ENCODE data around the gene HHATL.
A peak's percentile ranks its signal among the peaks of the same experiment; 100 is the strongest.

HHATL gene

DNA sequence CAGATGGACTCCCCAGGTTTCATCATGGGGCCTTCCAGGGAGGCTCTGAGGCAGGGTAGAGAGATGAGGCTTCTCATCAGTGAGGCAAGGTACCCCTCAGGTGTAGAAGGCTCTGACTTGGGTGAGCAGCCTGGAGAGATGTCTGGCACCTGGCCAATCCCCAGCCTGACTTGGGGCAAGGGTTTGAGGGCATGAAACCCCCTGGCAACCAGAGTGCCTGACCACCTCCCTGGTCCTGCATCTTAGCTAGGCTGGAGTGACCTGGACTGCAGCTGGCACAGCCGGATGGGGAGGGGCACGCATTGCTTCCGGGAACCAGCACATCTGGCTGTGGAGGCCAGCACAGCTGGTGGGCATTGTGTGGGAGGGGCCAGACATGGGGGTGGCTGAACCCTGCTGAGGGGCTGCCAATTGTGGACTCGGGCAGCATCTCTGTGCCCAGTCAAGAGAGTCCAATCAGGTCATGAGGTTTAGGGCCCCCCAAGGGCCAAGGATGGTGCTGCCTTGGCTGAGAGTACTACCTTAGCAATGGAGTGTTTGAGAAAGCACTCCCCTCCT is 47.2 kb downstream of the HHATL start:
- Histone ChIP-seq H3K4me3 (replicated peaks; ENCODE audit: low read depth, low read length) (peak overlapping the region; percentile 58; the same call in 1 of the 2 replicates), H3K36me3 (ENCODE audit: control insufficient read depth, insufficient read depth, low read length) (no peaks in the 10 kb centered on the region), H3K27me3 (replicated peaks; ENCODE audit: control insufficient read depth, insufficient read depth, low read length) (no peaks in the 10 kb centered on the region)
- TF ChIP-seq CTCF (IDR thresholded peaks at IDR 0.05; ENCODE audit: insufficient read depth, low read length, poor library complexity, severe bottlenecking): no peak
- no peak for DNase-seq (ENCODE audit: extremely low read depth, insufficient read length)

GRCh38 chr3:42654331-42655201 is 48.0 kb downstream of the HHATL start:
- DNase-seq (ENCODE audit: extremely low read depth, insufficient read length): no peak
- no peak for TF ChIP-seq CTCF (IDR thresholded peaks at IDR 0.05; ENCODE audit: insufficient read depth, low read length, poor library complexity, severe bottlenecking)
- no peaks in the 10 kb centered on the region; the same call in 1 of the 2 replicates for H3K36me3 ChIP-seq (ENCODE audit: control insufficient read depth, insufficient read depth, low read length)
- H3K4me3 ChIP-seq (replicated peaks; ENCODE audit: low read depth, low read length): peak overlapping the region; percentile 61
- no peaks in the 10 kb centered on the region for H3K27me3 ChIP-seq (replicated peaks; ENCODE audit: control insufficient read depth, insufficient read depth, low read length)

- H3K36me3 ChIP-seq (ENCODE audit: control insufficient read depth, insufficient read depth, low read length): no peaks in the 10 kb centered on the region; the same call in 1 of the 2 replicates
- peak within 1 kb of the TSS; percentile 61 for H3K4me3 ChIP-seq (replicated peaks; ENCODE audit: low read depth, low read length)
- H3K27me3 ChIP-seq (replicated peaks; ENCODE audit: control insufficient read depth, insufficient read depth, low read length): no peaks in the 10 kb centered on the region
- DNase-seq (ENCODE audit: extremely low read depth, insufficient read length): no peak
- no peak for TF ChIP-seq CTCF (IDR thresholded peaks at IDR 0.05; ENCODE audit: insufficient read depth, low read length, poor library complexity, severe bottlenecking)
Observed at GRCh38 chr3:42653560-42654330, 48.9 kb downstream of the HHATL start, which contains the start of gene ZBTB47. Gene ZBTB47 (plus strand): TSS chr3:42653697. CDS start chr3:42658356, 4,659 bp downstream.

DNA sequence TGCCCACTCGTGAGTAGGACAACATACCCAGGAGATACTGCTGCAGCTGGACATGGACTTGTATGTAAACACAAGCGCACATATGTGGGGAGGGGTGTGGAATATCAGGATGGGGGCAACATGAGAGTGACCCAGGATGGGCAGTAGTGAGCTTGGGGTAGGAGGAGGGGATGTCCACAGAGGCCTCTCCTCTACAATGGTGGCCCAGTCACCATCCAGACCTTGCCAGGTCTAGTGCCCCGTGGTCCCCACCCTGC is 49.4 kb downstream of the HHATL start:
- no peaks in the 10 kb centered on the region; the same call in 1 of the 2 replicates for H3K36me3 ChIP-seq (ENCODE audit: control insufficient read depth, insufficient read depth, low read length)
- no peak for TF ChIP-seq CTCF (IDR thresholded peaks at IDR 0.05; ENCODE audit: insufficient read depth, low read length, poor library complexity, severe bottlenecking)
- H3K27me3 ChIP-seq (replicated peaks; ENCODE audit: control insufficient read depth, insufficient read depth, low read length): no peaks in the 10 kb centered on the region
- DNase-seq (ENCODE audit: extremely low read depth, insufficient read length): no peak
- H3K4me3 ChIP-seq (replicated peaks; ENCODE audit: low read depth, low read length): peak overlapping the region; percentile 61

DNA sequence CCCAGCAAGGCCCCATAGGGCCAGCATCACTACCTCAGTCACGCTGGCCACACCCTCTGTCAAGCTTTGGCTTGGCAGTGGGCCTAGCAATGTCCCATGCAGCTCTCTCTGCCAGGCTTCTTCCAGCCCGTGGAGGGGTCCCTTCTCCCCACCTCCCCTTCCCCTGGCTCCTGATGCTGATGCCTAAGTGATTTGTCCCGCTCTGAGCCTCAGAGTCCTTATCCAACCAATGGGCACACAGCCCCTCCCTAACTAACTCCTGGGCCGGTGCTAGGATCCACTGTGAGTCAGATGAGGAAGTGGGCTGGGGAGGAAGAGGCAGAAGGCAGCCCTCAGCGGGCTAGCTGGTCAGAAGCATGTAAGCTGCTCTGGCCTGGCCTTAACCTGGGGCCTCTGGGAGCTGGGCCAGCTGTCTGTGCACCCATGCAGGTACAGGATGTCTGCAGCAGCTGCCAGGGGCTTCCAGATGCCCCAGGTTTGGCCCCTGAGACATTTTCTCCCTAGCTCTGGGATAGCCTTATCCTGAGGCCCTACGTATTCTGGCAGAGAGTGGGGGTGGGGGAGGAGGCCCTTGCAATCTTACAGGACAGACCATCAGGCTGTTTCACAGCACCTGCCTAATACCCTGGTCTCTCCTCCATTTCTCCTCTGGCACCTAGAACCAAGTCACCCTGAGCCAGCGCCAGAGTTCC is 49.8 kb downstream of the HHATL start:
- DNase-seq (ENCODE audit: extremely low read depth, insufficient read length): no peak
- H3K36me3 ChIP-seq (ENCODE audit: control insufficient read depth, insufficient read depth, low read length): no peaks in the 10 kb centered on the region; the same call in none of the 2 replicates
- no peak overlapping the region; the same call in 1 of the 2 replicates for H3K4me3 ChIP-seq (replicated peaks; ENCODE audit: low read depth, low read length)
- TF ChIP-seq CTCF (IDR thresholded peaks at IDR 0.05; ENCODE audit: insufficient read depth, low read length, poor library complexity, severe bottlenecking): no peak
- H3K27me3 ChIP-seq (replicated peaks; ENCODE audit: control insufficient read depth, insufficient read depth, low read length): no peaks in the 10 kb centered on the region

All from GM06990 (cell line).